Measurements from ENCODE around the gene PSMC4. TPM values are rescaled to one million over a fixed set of nuclear protein-coding genes. Genes with fewer than 3 reads are reported as not detected.

Gene PSMC4
- 100 to 1,000 TPM in 1 of 4 donors, 10 to 100 TPM in 3; 70.4 to 111 (median 91.6) TPM for polyA plus RNA-seq
- long read RNA-seq, donor 1, transcript PSMC4-201 (11 exons, 1,591 nt): major isoform, 36 of 50 reads
- long read RNA-seq, donor 1, partial matches to known transcripts: 0 of 50 reads
- long read RNA-seq, donor 1, other reads (novel, unspliced or antisense): 11 of 50 reads
- long read RNA-seq, donor 2, transcript PSMC4-201 (11 exons, 1,591 nt): major isoform, 13 of 13 reads
- long read RNA-seq, donor 2, partial matches to known transcripts: 0 of 13 reads
- long read RNA-seq, donor 2, other reads (novel, unspliced or antisense): 0 of 13 reads
- long read RNA-seq, donor 3, transcript PSMC4-201 (11 exons, 1,591 nt): major isoform, 6 of 18 reads
- long read RNA-seq, donor 3, partial matches to known transcripts: 12 of 18 reads
- long read RNA-seq, donor 3, other reads (novel, unspliced or antisense): 0 of 18 reads
- long read RNA-seq, donor 4, partial matches to known transcripts: 0 of 1 reads
- long read RNA-seq, donor 4, other reads (novel, unspliced or antisense): 0 of 1 reads
- long read RNA-seq, donor 5, partial matches to known transcripts: 0 of 3 reads
- long read RNA-seq, donor 5, other reads (novel, unspliced or antisense): 0 of 3 reads
- long read RNA-seq, donor 6, transcript PSMC4-201 (11 exons, 1,591 nt): major isoform, 13 of 25 reads
- long read RNA-seq, donor 6, partial matches to known transcripts: 7 of 25 reads
- long read RNA-seq, donor 6, other reads (novel, unspliced or antisense): 0 of 25 reads
- long read RNA-seq, donor 7, transcript PSMC4-201 (11 exons, 1,591 nt): major isoform, 29 of 37 reads
- long read RNA-seq, donor 7, partial matches to known transcripts: 0 of 37 reads
- long read RNA-seq, donor 7, other reads (novel, unspliced or antisense): 8 of 37 reads
- long read RNA-seq, donor 8, partial matches to known transcripts: 0 of 1 reads
- long read RNA-seq, donor 8, other reads (novel, unspliced or antisense): 0 of 1 reads
- long read RNA-seq, donor 9, transcript PSMC4-201 (11 exons, 1,591 nt): major isoform, 6 of 8 reads
- long read RNA-seq, donor 9, partial matches to known transcripts: 0 of 8 reads
- long read RNA-seq, donor 9, other reads (novel, unspliced or antisense): 0 of 8 reads
- long read RNA-seq, donor 10, transcript PSMC4-201 (11 exons, 1,591 nt): major isoform, 22 of 28 reads
- long read RNA-seq, donor 10, partial matches to known transcripts: 0 of 28 reads
- long read RNA-seq, donor 10, other reads (novel, unspliced or antisense): 5 of 28 reads

DNA sequence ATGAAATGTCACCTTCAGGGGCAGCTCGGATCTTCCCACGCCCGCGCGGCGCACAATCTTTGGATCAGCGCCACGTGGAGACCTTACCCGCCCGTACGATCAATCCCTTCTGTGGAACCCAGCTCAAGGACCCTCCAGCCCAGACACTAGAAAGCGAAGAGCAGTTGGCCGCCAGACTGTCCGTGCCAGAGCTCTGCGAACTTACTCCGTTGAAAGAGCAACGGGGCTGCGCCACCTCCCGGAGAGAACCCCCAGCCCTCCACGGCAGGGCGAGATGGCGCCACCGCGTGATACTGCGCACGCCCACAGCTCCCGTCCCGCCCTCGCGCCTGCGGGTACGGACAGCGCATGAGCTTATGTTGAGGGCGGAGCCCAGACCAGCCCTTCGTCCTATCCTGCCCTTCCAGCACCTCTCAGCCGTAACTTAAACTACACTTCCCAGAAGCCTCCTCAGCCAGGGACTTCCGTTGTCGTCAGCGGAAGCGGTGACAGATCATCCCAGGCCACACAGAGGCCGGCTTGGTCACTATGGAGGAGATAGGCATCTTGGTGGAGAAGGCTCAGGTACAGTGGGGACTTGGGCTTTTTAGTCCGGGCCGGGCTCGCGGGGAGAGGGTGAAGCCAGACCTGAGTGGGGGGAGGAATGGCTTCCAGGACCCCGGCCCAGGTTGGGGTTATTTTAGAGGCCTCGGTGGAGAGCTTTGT lies at the start of gene PSMC4:
Gene PSMC4, plus strand, starts transcription at position 491 of the 705 bp plus-strand sequence. Its CDS starts 38 bp downstream, at position 529.
- FAIRE-seq: peak; percentile 93
- peaks cover 4 to 14% (median 7%) of the 10 kb centered on the region in 3 donors for H3K4me1 ChIP-seq (ENCODE audit: control insufficient read depth in 3 of 3, insufficient read depth in 2 of 3, low read depth in 1 of 3, low read length in 2 of 3)
- H3K4me3 ChIP-seq (ENCODE audit: low read depth in 1 of 3, low read length in 3 of 3): peak within 1 kb of the TSS; percentile 83 to 98 (median 89)
- peak within 1 kb of the TSS; percentile 88 to 96 (median 94) for H3K27ac ChIP-seq (ENCODE audit: low read depth in 1 of 3, low read length in 2 of 3)
- H3K27me3 ChIP-seq (ENCODE audit: control insufficient read depth in 3 of 3, insufficient read depth in 3 of 3, low read length in 3 of 3): no peaks in the 10 kb centered on the region
- peaks cover 0 to 2% of the 10 kb centered on the region in 2 donors for H3K9me3 ChIP-seq (ENCODE audit: control insufficient read depth in 2 of 2, insufficient read depth in 1 of 2, low read depth in 1 of 2, low read length in 1 of 2)
- peaks cover 12 to 32% (median 18%) of the 10 kb centered on the region in 3 donors for H3K36me3 ChIP-seq (ENCODE audit: control insufficient read depth in 3 of 3, insufficient read depth in 2 of 3, low read depth in 1 of 3, low read length in 3 of 3)
- WGBS, 3 donors: 0% methylated on average over 44 to 47 of the region's 47 CpGs
- DNase-seq: peak; percentile 99

DNA sequence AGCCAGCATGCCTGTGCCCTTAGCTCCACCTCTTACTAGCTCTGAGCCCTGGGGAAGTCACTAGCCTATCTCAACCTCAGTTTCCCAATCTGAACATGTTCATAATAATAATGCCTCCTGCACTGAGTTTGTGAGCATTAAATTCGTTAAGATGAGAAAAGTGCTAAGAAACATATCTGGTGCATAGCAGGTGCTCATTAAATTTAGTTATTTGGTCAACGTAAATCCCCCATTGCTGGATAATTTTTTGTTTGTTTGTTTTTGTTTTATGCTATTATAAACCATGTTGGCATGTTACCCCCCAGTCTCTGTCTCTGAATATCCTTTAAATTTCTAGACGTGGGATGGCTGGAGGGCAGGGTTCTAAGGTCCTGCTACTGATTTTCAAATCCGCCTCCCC lies 47.1 kb upstream of the PSMC4 start:
- WGBS, 3 donors: 83 to 84% (median 84%) methylated on average over 4 of the region's 4 CpGs

DNA sequence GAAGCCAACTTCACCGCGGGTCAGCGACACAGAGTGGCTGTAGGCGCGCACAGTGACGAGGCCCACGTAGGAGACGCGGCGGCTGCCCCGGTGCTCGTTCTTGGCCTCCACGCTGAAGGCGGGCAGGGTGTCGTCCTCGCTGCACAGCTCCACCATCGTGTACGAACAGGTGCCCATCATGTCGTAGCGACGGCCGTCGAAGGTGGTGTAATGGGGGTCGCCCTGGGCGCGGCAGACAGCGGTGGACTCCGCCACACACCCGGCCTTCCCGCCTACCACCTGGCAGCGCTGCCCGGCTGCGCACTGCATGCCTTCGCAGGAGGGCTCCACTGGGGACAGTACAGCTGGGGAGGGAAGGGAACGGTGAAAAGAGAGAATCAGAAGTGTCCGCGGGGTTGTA lies 46.6 kb upstream of the PSMC4 start:
- no peaks in the 10 kb centered on the region for H3K27me3 ChIP-seq (ENCODE audit: control insufficient read depth in 3 of 3, insufficient read depth in 3 of 3, low read length in 3 of 3)
- H3K9me3 ChIP-seq (ENCODE audit: control insufficient read depth in 2 of 2, insufficient read depth in 1 of 2, low read depth in 1 of 2, low read length in 1 of 2): peaks cover 0 to 6% of the 10 kb centered on the region in 2 donors
- no peak for FAIRE-seq
- H3K4me3 ChIP-seq (ENCODE audit: low read depth in 1 of 3, low read length in 3 of 3): no peak overlapping the region
- H3K4me1 ChIP-seq (ENCODE audit: control insufficient read depth in 3 of 3, insufficient read depth in 2 of 3, low read depth in 1 of 3, low read length in 2 of 3): no peaks in the 10 kb centered on the region
- no peak overlapping the region for H3K27ac ChIP-seq (ENCODE audit: low read depth in 1 of 3, low read length in 2 of 3)
- 95 to 96% (median 96%) methylated on average over 35 to 37 of the region's 37 CpGs for WGBS, 3 donors
- peaks cover 0 to 18% (median 0%) of the 10 kb centered on the region in 3 donors for H3K36me3 ChIP-seq (ENCODE audit: control insufficient read depth in 3 of 3, insufficient read depth in 2 of 3, low read depth in 1 of 3, low read length in 3 of 3)
- DNase-seq: no peak

More for the DNA sequence above, 47.1 kb upstream of the PSMC4 start:
- Histone ChIP-seq H3K36me3 (ENCODE audit: control insufficient read depth in 3 of 3, insufficient read depth in 2 of 3, low read depth in 1 of 3, low read length in 3 of 3) (peaks cover 0 to 19% (median 0%) of the 10 kb centered on the region in 3 donors), H3K27ac (ENCODE audit: low read depth in 1 of 3, low read length in 2 of 3) (no peak overlapping the region), H3K4me1 (ENCODE audit: control insufficient read depth in 3 of 3, insufficient read depth in 2 of 3, low read depth in 1 of 3, low read length in 2 of 3) (no peaks in the 10 kb centered on the region), H3K9me3 (ENCODE audit: control insufficient read depth in 2 of 2, insufficient read depth in 1 of 2, low read depth in 1 of 2, low read length in 1 of 2) (peaks cover 0 to 6% of the 10 kb centered on the region in 2 donors), H3K27me3 (ENCODE audit: control insufficient read depth in 3 of 3, insufficient read depth in 3 of 3, low read length in 3 of 3) (no peaks in the 10 kb centered on the region), H3K4me3 (ENCODE audit: low read depth in 1 of 3, low read length in 3 of 3) (no peak overlapping the region)
- no peak for FAIRE-seq
- no peak for DNase-seq

DNA sequence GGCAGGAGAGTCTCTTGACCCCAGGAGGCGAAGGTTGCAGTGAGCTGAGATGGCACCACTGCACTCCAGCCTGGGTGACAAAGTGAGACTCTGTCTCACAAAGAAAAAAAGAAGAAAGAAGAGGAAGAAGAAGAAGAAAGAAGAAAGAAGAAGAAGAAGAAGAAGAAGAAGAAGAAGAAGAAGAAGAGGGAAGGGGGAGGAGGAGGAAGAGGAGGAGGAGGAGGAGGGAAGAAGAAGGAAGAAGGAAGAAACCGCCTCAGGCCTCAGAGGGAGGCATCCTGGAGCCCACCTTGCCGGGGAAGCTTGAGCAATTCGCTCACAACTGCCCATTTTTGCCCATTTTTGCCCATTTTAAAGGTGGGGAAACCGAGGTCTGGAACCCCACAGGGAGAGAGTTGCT lies 46.0 kb upstream of the PSMC4 start:
- no peak for FAIRE-seq
- 83 to 86% (median 85%) methylated on average over 5 of the region's 5 CpGs for WGBS, 3 donors
- DNase-seq: no peak
- H3K9me3 ChIP-seq (ENCODE audit: control insufficient read depth in 2 of 2, insufficient read depth in 1 of 2, low read depth in 1 of 2, low read length in 1 of 2): peaks cover 0 to 2% of the 10 kb centered on the region in 2 donors
- no peak overlapping the region for H3K27ac ChIP-seq (ENCODE audit: low read depth in 1 of 3, low read length in 2 of 3)
- H3K4me3 ChIP-seq (ENCODE audit: low read depth in 1 of 3, low read length in 3 of 3): no peak overlapping the region
- peaks cover 0 to 16% (median 0%) of the 10 kb centered on the region in 3 donors for H3K36me3 ChIP-seq (ENCODE audit: control insufficient read depth in 3 of 3, insufficient read depth in 2 of 3, low read depth in 1 of 3, low read length in 3 of 3)
- H3K4me1 ChIP-seq (ENCODE audit: control insufficient read depth in 3 of 3, insufficient read depth in 2 of 3, low read depth in 1 of 3, low read length in 2 of 3): no peaks in the 10 kb centered on the region
- H3K27me3 ChIP-seq (ENCODE audit: control insufficient read depth in 3 of 3, insufficient read depth in 3 of 3, low read length in 3 of 3): no peaks in the 10 kb centered on the region

DNA sequence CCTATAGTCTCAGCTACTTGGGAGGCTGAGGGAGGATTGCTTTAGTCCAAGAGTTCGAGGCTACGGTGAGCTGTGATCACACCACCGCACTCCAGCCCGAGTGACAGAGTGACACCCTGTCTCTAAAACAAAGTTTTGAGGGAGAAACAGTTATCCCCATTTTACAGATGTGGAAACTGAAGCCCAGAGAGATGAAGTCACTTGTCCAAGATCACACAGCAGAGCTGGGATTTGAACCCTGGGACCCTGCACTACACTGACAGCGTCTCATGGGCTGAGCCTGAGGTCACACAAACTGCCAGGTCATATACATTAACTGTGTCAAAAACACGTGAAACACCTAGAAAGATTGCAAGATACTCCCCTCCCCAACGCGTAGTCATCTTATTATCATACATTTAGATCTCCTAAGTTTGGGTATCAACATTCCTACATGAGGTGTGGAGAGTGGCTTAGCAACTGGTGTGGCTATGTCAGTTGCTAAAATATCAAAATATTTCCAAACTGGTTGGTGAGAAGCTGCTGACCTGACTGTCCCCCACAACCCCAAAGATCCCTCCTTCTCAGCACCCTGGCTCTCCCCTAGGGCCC lies 44.7 kb upstream of the PSMC4 start:
- Histone ChIP-seq H3K4me3 (ENCODE audit: low read depth in 1 of 3, low read length in 3 of 3) (peak overlapping the region in 1 of 3 donors; percentile 5), H3K27ac (ENCODE audit: low read depth in 1 of 3, low read length in 2 of 3) (no peak overlapping the region), H3K9me3 (ENCODE audit: control insufficient read depth in 2 of 2, insufficient read depth in 1 of 2, low read depth in 1 of 2, low read length in 1 of 2) (no peaks in the 10 kb centered on the region), H3K36me3 (ENCODE audit: control insufficient read depth in 3 of 3, insufficient read depth in 2 of 3, low read depth in 1 of 3, low read length in 3 of 3) (peaks cover 0 to 16% (median 0%) of the 10 kb centered on the region in 3 donors), H3K27me3 (ENCODE audit: control insufficient read depth in 3 of 3, insufficient read depth in 3 of 3, low read length in 3 of 3) (no peaks in the 10 kb centered on the region), H3K4me1 (ENCODE audit: control insufficient read depth in 3 of 3, insufficient read depth in 2 of 3, low read depth in 1 of 3, low read length in 2 of 3) (no peaks in the 10 kb centered on the region)
- DNase-seq (no peak), FAIRE-seq (no peak)
- 89 to 92% (median 91%) methylated on average over 8 of the region's 8 CpGs for WGBS, 3 donors

DNA sequence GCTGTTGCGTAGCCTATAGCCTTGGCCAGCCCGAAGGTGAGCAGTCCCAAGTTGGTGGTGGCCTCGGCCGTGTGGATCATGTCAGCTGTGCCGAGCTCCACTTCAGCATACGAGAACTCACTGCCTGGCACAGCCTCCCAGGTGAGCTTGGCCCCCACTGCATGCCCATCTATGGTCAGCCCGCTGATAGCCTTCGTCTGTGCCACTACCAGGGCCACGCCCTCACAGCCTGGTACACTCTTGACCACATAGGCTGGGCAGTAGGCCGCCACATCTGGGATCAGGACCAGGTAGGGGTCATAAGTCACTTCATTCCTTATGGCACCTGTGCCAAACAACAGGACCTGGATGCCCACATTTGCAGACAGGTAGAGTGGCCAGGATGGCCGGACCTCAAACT lies 43.9 kb upstream of the PSMC4 start:
- Histone ChIP-seq H3K4me3 (ENCODE audit: low read depth in 1 of 3, low read length in 3 of 3) (peak overlapping the region in 1 of 3 donors; percentile 20), H3K4me1 (ENCODE audit: control insufficient read depth in 3 of 3, insufficient read depth in 2 of 3, low read depth in 1 of 3, low read length in 2 of 3) (no peaks in the 10 kb centered on the region), H3K27me3 (ENCODE audit: control insufficient read depth in 3 of 3, insufficient read depth in 3 of 3, low read length in 3 of 3) (no peaks in the 10 kb centered on the region), H3K36me3 (ENCODE audit: control insufficient read depth in 3 of 3, insufficient read depth in 2 of 3, low read depth in 1 of 3, low read length in 3 of 3) (peaks cover 0 to 16% (median 0%) of the 10 kb centered on the region in 3 donors), H3K9me3 (ENCODE audit: control insufficient read depth in 2 of 2, insufficient read depth in 1 of 2, low read depth in 1 of 2, low read length in 1 of 2) (no peaks in the 10 kb centered on the region), H3K27ac (ENCODE audit: low read depth in 1 of 3, low read length in 2 of 3) (no peak overlapping the region)
- DNase-seq: no peak
- 86 to 94% (median 93%) methylated on average over 11 of the region's 11 CpGs for WGBS, 3 donors
- no peak for FAIRE-seq

DNA sequence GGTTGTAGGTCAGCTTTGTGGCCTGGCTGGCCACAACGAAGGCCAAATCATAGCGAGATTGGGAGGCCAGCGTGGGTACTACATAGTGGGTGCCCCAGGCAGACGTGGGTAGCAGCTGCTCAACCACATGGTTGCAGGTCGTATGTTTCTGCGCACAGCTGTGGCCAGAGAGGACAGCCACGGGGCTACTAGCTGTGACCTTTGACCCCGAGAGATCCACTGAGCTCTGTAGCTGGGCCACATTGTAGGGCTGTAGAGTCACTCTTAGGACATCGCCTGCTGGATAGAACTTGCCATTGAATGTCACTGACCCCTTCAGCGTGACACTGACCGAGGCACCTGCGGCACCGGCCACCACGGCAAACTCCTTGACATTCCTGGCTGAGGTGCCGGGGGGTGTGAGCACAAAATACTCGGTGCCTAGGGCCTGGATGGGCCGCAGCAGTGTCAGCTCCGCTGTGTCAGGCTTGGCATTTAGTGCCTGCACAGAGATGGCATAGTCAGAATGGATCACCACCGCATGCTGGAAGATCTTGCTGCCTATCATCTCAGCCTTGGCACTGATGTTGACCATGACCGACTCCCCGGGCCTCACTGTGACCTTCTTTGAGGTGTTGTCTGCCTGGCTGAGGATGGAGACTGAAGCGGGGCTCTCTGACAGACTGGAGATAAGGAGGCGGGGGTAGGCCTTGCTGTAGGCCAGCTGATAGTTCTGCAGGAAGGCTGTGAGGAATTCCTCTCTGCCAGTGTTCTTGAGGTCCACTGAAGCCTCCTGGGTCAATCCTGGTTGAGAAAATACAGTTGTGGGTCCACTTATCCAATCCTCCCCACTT lies 43.2 kb upstream of the PSMC4 start:
- H3K27me3 ChIP-seq (ENCODE audit: control insufficient read depth in 3 of 3, insufficient read depth in 3 of 3, low read length in 3 of 3): no peaks in the 10 kb centered on the region
- H3K9me3 ChIP-seq (ENCODE audit: control insufficient read depth in 2 of 2, insufficient read depth in 1 of 2, low read depth in 1 of 2, low read length in 1 of 2): no peaks in the 10 kb centered on the region
- peaks cover 0 to 16% (median 0%) of the 10 kb centered on the region in 3 donors for H3K36me3 ChIP-seq (ENCODE audit: control insufficient read depth in 3 of 3, insufficient read depth in 2 of 3, low read depth in 1 of 3, low read length in 3 of 3)
- no peak overlapping the region for H3K27ac ChIP-seq (ENCODE audit: low read depth in 1 of 3, low read length in 2 of 3)
- FAIRE-seq (no peak), DNase-seq (no peak)
- WGBS, 3 donors: 88 to 90% (median 90%) methylated on average over 23 of the region's 23 CpGs
- H3K4me3 ChIP-seq (ENCODE audit: low read depth in 1 of 3, low read length in 3 of 3): peak overlapping the region in 1 of 3 donors; percentile 20
- H3K4me1 ChIP-seq (ENCODE audit: control insufficient read depth in 3 of 3, insufficient read depth in 2 of 3, low read depth in 1 of 3, low read length in 2 of 3): no peaks in the 10 kb centered on the region
